MM.1S (cell line): ENCODE measurements around the gene NRXN3.

Experiments
- DNase-seq: peaks from one replicate; pipeline ENCODE4 v3.0.0-alpha.2; 2015
- H2AFZ ChIP-seq: fragments of 300-600 bp; sonication (generic); 2 replicates; pipeline ENCODE4 v1.6.0; 2016; ENCODE audit warnings: antibody characterized with exemption, low read length
- H3F3A ChIP-seq: fragments of 300-600 bp; sonication (generic); 2 replicates; pipeline ENCODE4 v1.6.1; 2016; ENCODE audit warnings: mild to moderate bottlenecking, antibody characterized with exemption, low read length, moderate library complexity, mixed read lengths; ENCODE audit not compliant: insufficient read depth
- H3K27ac ChIP-seq: fragments of 300-600 bp; sonication (generic); 2 replicates; pipeline ENCODE4 v1.5.1; 2016; ENCODE audit warnings: mild to moderate bottlenecking, low read length
- H3K27me3 ChIP-seq: fragments of 300-600 bp; sonication (generic); replicated peaks from 2 replicates; pipeline ENCODE4 v1.6.0; 2016; ENCODE audit warnings: low read length; ENCODE audit not compliant: insufficient read depth
- H3K36me3 ChIP-seq: fragments of 300-600 bp; sonication (generic); replicated peaks from 2 replicates; pipeline ENCODE4 v1.6.1; 2016; ENCODE audit warnings: mild to moderate bottlenecking, low read length, mixed read lengths; ENCODE audit not compliant: insufficient read depth
- H3K4me1 ChIP-seq: fragments of 300-600 bp; sonication (generic); 2 replicates; pipeline ENCODE4 v1.6.1; 2016; ENCODE audit warnings: low read length, mixed read lengths
- H3K4me2 ChIP-seq: fragments of 300-600 bp; sonication (generic); 2 replicates; pipeline ENCODE4 v1.6.0; 2016; ENCODE audit warnings: low read depth, low read length
- H3K4me3 ChIP-seq: fragments of 300-600 bp; sonication (generic); 2 replicates; pipeline ENCODE4 v1.5.1; 2016; ENCODE audit warnings: low read length, mixed read lengths
- H3K79me2 ChIP-seq: fragments of 300-600 bp; sonication (generic); 2 replicates; pipeline ENCODE4 v1.6.1; 2016; ENCODE audit warnings: mixed run types, low read length, mixed read lengths
- H3K9ac ChIP-seq: fragments of 300-600 bp; sonication (generic); 2 replicates; pipeline ENCODE4 v1.6.1; 2016; ENCODE audit warnings: low read length, mixed read lengths
- H3K9me2 ChIP-seq: fragments of 300-600 bp; sonication (generic); replicated peaks from 2 replicates; pipeline ENCODE4 v1.6.1; 2016; ENCODE audit warnings: mild to moderate bottlenecking, low read length, mixed read lengths; ENCODE audit not compliant: insufficient read depth
- H3K9me3 ChIP-seq: fragments of 300-600 bp; sonication (generic); replicated peaks from 2 replicates; pipeline ENCODE4 v1.6.1; 2016; ENCODE audit warnings: mild to moderate bottlenecking, low read length, mixed read lengths; ENCODE audit not compliant: insufficient read depth
- H4K20me1 ChIP-seq: fragments of 300-600 bp; sonication (generic); 2 replicates; pipeline ENCODE4 v1.6.1; 2016; ENCODE audit warnings: mild to moderate bottlenecking, low read length, moderate library complexity, mixed read lengths; ENCODE audit not compliant: insufficient read depth
- CTCF ChIP-seq: fragments of 300-600 bp; sonication (generic); IDR thresholded peaks from 2 replicates; pipeline ENCODE4 v1.5.1; 2016; ENCODE audit warnings: antibody characterized with exemption, low read length, mixed read lengths
- EZH2 ChIP-seq: fragments of 300-600 bp; sonication (generic); optimal IDR thresholded peaks from 2 replicates; pipeline ENCODE3; 2017; ENCODE audit warnings: low read depth, mild to moderate bottlenecking, antibody characterized with exemption, low read length, mixed read lengths
- EZH2phosphoT487 ChIP-seq: fragments of 300-600 bp; sonication (generic); IDR thresholded peaks from 2 replicates; pipeline ENCODE4 v1.6.1; 2018; ENCODE audit warnings: antibody characterized with exemption, low read length

The NRXN3 gene

GRCh38 chr14:79011091-79011919 lies 841.1 kb downstream of the NRXN3 start:
- H3K27ac ChIP-seq, result no peak overlapping the region
- H3K79me2 ChIP-seq, result no peaks in the 10 kb centered on the region
- no peaks in the 10 kb centered on the region for H3F3A ChIP-seq
- H2AFZ ChIP-seq, result no peak overlapping the region
- no peaks in the 10 kb centered on the region for H4K20me1 ChIP-seq
- no peaks in the 10 kb centered on the region for H3K36me3 ChIP-seq
- no peaks in the 10 kb centered on the region for H3K9me2 ChIP-seq
- no peak overlapping the region for H3K4me2 ChIP-seq
- H3K27me3 ChIP-seq, result no peaks in the 10 kb centered on the region
- H3K4me3 ChIP-seq, result no peak overlapping the region
- no peaks in the 10 kb centered on the region for H3K9me3 ChIP-seq
- H3K9ac ChIP-seq, result no peak overlapping the region
- TF ChIP-seq EZH2phosphoT487 (no peak), EZH2 (no peak), CTCF (0 out of 2 replicates have a peak, but pooled peaks have one; percentile 7)
- DNase-seq, result no peak
- H3K4me1 ChIP-seq, result no peaks in the 10 kb centered on the region

GRCh38 chr14:79011920-79012204 lies 841.7 kb downstream of the NRXN3 start:
- no peak overlapping the region for H3K27ac ChIP-seq

GRCh38 chr14:79016828-79017505 lies 846.8 kb downstream of the NRXN3 start:
- no peaks in the 10 kb centered on the region for H3K9me3 ChIP-seq

More at GRCh38 chr14:79011920-79012204, 841.7 kb downstream of the NRXN3 start:
- H3K79me2 ChIP-seq, result no peaks in the 10 kb centered on the region
- H3K9me3 ChIP-seq, result no peaks in the 10 kb centered on the region
- no peaks in the 10 kb centered on the region for H3K36me3 ChIP-seq
- H3K4me3 ChIP-seq, result no peak overlapping the region
- H3K4me2 ChIP-seq, result no peak overlapping the region
- no peaks in the 10 kb centered on the region for H4K20me1 ChIP-seq
- H3K9ac ChIP-seq, result no peak overlapping the region
- H3K27me3 ChIP-seq, result no peaks in the 10 kb centered on the region
- H3K4me1 ChIP-seq, result no peaks in the 10 kb centered on the region
- no peak overlapping the region for H2AFZ ChIP-seq
- DNase-seq, result no peak
- TF ChIP-seq EZH2, result no peak
- TF ChIP-seq CTCF, result no peak
- TF ChIP-seq EZH2phosphoT487, result no peak
- no peaks in the 10 kb centered on the region for H3K9me2 ChIP-seq
- H3F3A ChIP-seq, result no peaks in the 10 kb centered on the region

More at GRCh38 chr14:79016828-79017505, 846.8 kb downstream of the NRXN3 start:
- Histone ChIP-seq H3K27ac (no peak overlapping the region), H3K79me2 (no peaks in the 10 kb centered on the region), H3K9ac (no peak overlapping the region), H3K4me1 (no peaks in the 10 kb centered on the region), H4K20me1 (no peaks in the 10 kb centered on the region), H3K36me3 (no peaks in the 10 kb centered on the region), H2AFZ (no peak overlapping the region), H3K4me2 (no peak overlapping the region), H3K4me3 (no peak overlapping the region), H3K9me2 (no peaks in the 10 kb centered on the region), H3K27me3 (no peaks in the 10 kb centered on the region), H3F3A (no peaks in the 10 kb centered on the region)
- TF ChIP-seq EZH2, result no peak
- no peak for TF ChIP-seq EZH2phosphoT487
- no peak for TF ChIP-seq CTCF
- no peak for DNase-seq
